Liver (tissue), 9 donors: Measurements from ENCODE around the gene IQCH. TPM values are rescaled to one million over a fixed set of nuclear protein-coding genes. Genes with fewer than 3 reads are reported as not detected.

Source experiments
- DNase-seq: peaks from one replicate; pipeline ENCODE4 v3.0.0-alpha.2; 2017; ENCODE audit warnings: low spot score
- H3K27ac ChIP-seq, 2 donors: one replicate each; pipeline ENCODE4 v1.7.0; 2013; ENCODE audit warnings: inconsistent platforms in 2 of 2, low read length in 2 of 2, control low read depth in 1 of 2, low read depth in 1 of 2, mild to moderate bottlenecking in 1 of 2
- H3K27me3 ChIP-seq, 4 donors: one replicate each; pipeline versions ENCODE4 v1.6.1 to v1.7.0; 2013; ENCODE audit warnings: low read length in 3 of 4, inconsistent platforms in 1 of 4, mild to moderate bottlenecking in 1 of 4, moderate library complexity in 1 of 4; ENCODE audit not compliant: control insufficient read depth in 4 of 4, insufficient read depth in 4 of 4
- H3K36me3 ChIP-seq, 4 donors: one replicate each; pipeline versions ENCODE4 v1.6.1 to v1.7.0; 2013; ENCODE audit warnings: low read length in 3 of 4, mild to moderate bottlenecking in 3 of 4, low read depth in 1 of 4, moderate library complexity in 1 of 4; ENCODE audit not compliant: control insufficient read depth in 4 of 4, insufficient read depth in 3 of 4
- H3K4me1 ChIP-seq, 4 donors: one replicate each; pipeline versions ENCODE4 v1.6.1 to v1.7.0; 2013; ENCODE audit warnings: low read length in 3 of 4, mild to moderate bottlenecking in 3 of 4, moderate library complexity in 1 of 4; ENCODE audit not compliant: control insufficient read depth in 4 of 4, insufficient read depth in 4 of 4
- H3K4me3 ChIP-seq, 3 donors: one replicate each; pipeline versions ENCODE4 v1.6.1 to v1.7.0; 2013; ENCODE audit warnings: low read length in 3 of 3, control low read depth in 1 of 3, low read depth in 1 of 3, mild to moderate bottlenecking in 1 of 3
- H3K9ac ChIP-seq, 2 donors: one replicate each; pipeline ENCODE4 v1.7.0; 2013; ENCODE audit warnings: low read length in 2 of 2, mild to moderate bottlenecking in 2 of 2, moderate library complexity in 2 of 2, control low read depth in 1 of 2, low read depth in 1 of 2
- H3K9me3 ChIP-seq, 4 donors: one replicate each; pipeline versions ENCODE4 v1.6.1 to v1.7.0; 2013; ENCODE audit warnings: low read length in 3 of 4; ENCODE audit not compliant: control insufficient read depth in 4 of 4
- ATF3 ChIP-seq: IDR thresholded peaks from 2 replicates; pipeline ENCODE4 v1.6.1; 2016; ENCODE audit warnings: antibody characterized with exemption
- CTCF ChIP-seq: fragments of 150-350 bp; IDR thresholded peaks from 2 replicates; pipeline ENCODE4 v1.5.1; 2017; ENCODE audit warnings: improper control_type of control experiment, low read depth, low read length; ENCODE audit not compliant: missing input control
- FOXA2 ChIP-seq: IDR thresholded peaks from 2 replicates; pipeline ENCODE4 v1.6.1; 2016; ENCODE audit warnings: antibody characterized with exemption
- GABPA ChIP-seq, 2 donors: IDR thresholded peaks in 1 of 2; conservative IDR thresholded peaks in 1 of 2; 2 replicates each; pipeline ENCODE4 v1.6.1; 2016; ENCODE audit warnings: antibody characterized with exemption in 2 of 2, mild to moderate bottlenecking in 1 of 2, moderate library complexity in 1 of 2
- HNF4A ChIP-seq, 2 donors: conservative IDR thresholded peaks; 2 replicates each; pipeline ENCODE4 v1.6.1; 2016; ENCODE audit warnings: antibody characterized with exemption in 2 of 2, mild to moderate bottlenecking in 2 of 2
- HNF4G ChIP-seq: IDR thresholded peaks from 2 replicates; pipeline ENCODE4 v1.6.1; 2016; ENCODE audit warnings: antibody characterized with exemption
- JUND ChIP-seq, 2 donors: IDR thresholded peaks; 2 replicates each; pipeline ENCODE4 v1.6.1; 2016; ENCODE audit warnings: antibody characterized with exemption in 2 of 2
- MAX ChIP-seq: IDR thresholded peaks from 2 replicates; pipeline ENCODE4 v1.6.1; 2016; ENCODE audit warnings: antibody characterized with exemption
- NR2F2 ChIP-seq: IDR thresholded peaks from 2 replicates; pipeline ENCODE4 v1.6.1; 2016; ENCODE audit warnings: antibody characterized with exemption
- REST ChIP-seq: IDR thresholded peaks from 2 replicates; pipeline ENCODE4 v1.6.1; 2016; ENCODE audit warnings: antibody characterized with exemption, mild to moderate bottlenecking
- RXRA ChIP-seq, 2 donors: IDR thresholded peaks; 2 replicates each; pipeline ENCODE4 v1.6.1; 2017 to 2018; ENCODE audit warnings: antibody characterized with exemption in 2 of 2, mild to moderate bottlenecking in 1 of 2
- SP1 ChIP-seq: IDR thresholded peaks from 2 replicates; pipeline ENCODE4 v1.6.1; 2018; ENCODE audit warnings: antibody characterized with exemption, mild to moderate bottlenecking
- TAF1 ChIP-seq: conservative IDR thresholded peaks from 2 replicates; pipeline ENCODE4 v1.6.1; 2016; ENCODE audit warnings: antibody characterized with exemption, mild to moderate bottlenecking
- YY1 ChIP-seq: IDR thresholded peaks from 2 replicates; pipeline ENCODE4 v1.6.1; 2016; ENCODE audit warnings: antibody characterized with exemption, mild to moderate bottlenecking
- ZBTB33 ChIP-seq: IDR thresholded peaks from 2 replicates; pipeline ENCODE4 v1.6.1; 2016; ENCODE audit warnings: antibody characterized with exemption
- WGBS: extraction: QIAGEN DNeasy Blood & Tissue Kit; methylation state at CpG from one replicate; pipeline ENCODE4 v1.1.7; 2013; 5-methylcytosine and 5-hydroxymethylcytosine counted together
- polyA plus RNA-seq, 2 donors: library from polyadenylated mRNA; stranded (reverse) in 1 of 2; unstranded in 1 of 2; fragments of 200-250 nt in 1 of 2; fragments of >200 nt in 1 of 2; fragmentation: Nextera tagmentation in 1 of 2; extraction: Ambion mirVana in 1 of 2; gene quantifications; one replicate each; pipeline versions ENCODE4 v1.2.1 to v1.2.3, GENCODE V29; 2013 to 2015
- total RNA-seq, 2 donors: library from RNA; depleted of rRNA; stranded (reverse); fragments of >200 nt; gene quantifications; one replicate each; pipeline ENCODE4 v1.2.3, GENCODE V29; 2014
- donor health status: healthy.
- donor health status: healthy.
- donor health status: healthy.
- donor health status: healthy.
- donor health status: healthy.

Gene IQCH
- total and polyA plus RNA-seq, 4 donors: 0.23 to 1.6 (median 0.86) TPM

- no peak for TF ChIP-seq ZBTB33
- TF ChIP-seq HNF4G: no peak
- no peak for TF ChIP-seq NR2F2
- TF ChIP-seq TAF1: no peak
- no peak for TF ChIP-seq GABPA (IDR thresholded peaks at IDR 0.05 in 1 of 2, conservative IDR thresholded peaks at IDR 0.05 in 1 of 2)
- TF ChIP-seq MAX: no peak
- no peak for TF ChIP-seq JUND (IDR thresholded peaks at IDR 0.05)
- TF ChIP-seq ATF3: no peak
- TF ChIP-seq RXRA (IDR thresholded peaks at IDR 0.05): no peak
Observed at GRCh38 chr15:67251318-67251717, 3.3 kb upstream of the IQCH start (continued).

GRCh38 chr15:67253101-67253500 is 1.5 kb upstream of the IQCH start:
- Histone ChIP-seq H3K27ac (no peak overlapping the region), H3K4me1 (peaks cover 0 to 14% (median 11%) of the 10 kb centered on the region in 4 donors), H3K27me3 (no peaks in the 10 kb centered on the region), H3K9ac (no peak overlapping the region), H3K4me3 (no peak overlapping the region), H3K9me3 (no peaks in the 10 kb centered on the region), H3K36me3 (no peaks in the 10 kb centered on the region)
- WGBS: 91% methylated on average over 12 of the region's 12 CpGs
- no peak for DNase-seq
- TF ChIP-seq REST (no peak), ATF3 (no peak), CTCF (no peak), ZBTB33 (no peak), NR2F2 (no peak), MAX (no peak), HNF4A (conservative IDR thresholded peaks at IDR 0.05) (no peak), FOXA2 (no peak), YY1 (no peak), SP1 (no peak)
